ENCODE data around the gene ECI2. TPM values are rescaled to one million over a fixed set of nuclear protein-coding genes. Genes with fewer than 3 reads are reported as not detected.

ECI2 gene
- total and polyA plus RNA-seq, 11 donors, result 120 to 192 (median 145) TPM

DNA sequence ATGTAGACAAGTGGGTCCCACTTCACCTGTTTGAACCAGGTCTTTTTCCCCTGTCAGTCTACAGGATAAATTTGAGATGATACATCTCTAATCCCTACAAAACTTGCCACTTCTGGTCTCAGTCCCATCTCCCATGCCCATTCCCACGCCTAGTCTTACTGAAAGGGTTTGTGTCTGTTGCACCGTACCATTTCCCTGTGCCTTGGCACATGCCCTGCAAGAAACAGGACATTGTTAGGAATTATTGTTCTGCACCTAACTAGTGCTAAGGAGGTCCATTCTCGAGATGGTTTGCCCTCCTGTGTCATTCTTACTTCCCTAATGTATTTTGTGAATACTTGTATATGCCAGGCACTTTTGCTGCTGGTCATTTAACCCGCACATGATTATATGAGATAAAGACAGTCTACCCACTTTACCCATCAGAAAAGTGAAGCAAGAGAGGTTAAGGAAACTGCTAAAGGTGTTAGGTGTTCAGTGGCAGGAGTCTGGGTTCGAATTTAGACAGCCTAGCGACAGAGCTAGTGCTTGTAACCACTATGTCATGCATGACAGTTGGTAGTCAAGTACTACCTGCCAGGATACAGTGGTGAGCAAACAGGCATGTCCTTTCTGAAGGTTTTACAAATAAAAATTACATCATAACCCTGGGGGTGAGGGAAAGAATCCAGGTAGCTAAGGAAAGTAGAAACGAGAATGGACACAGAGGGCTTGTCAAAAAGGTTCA lies 69.2 kb downstream of the ECI2 start:
- ATAC-seq (no peak), DNase-seq (no peak)
- 73 to 80% (median 80%) methylated on average over 7 of the region's 7 CpGs for WGBS, 4 donors
- Histone ChIP-seq H3K4me1 (no peaks in the 10 kb centered on the region), H3K27me3 (no peaks in the 10 kb centered on the region), H3K36me3 (peaks cover 0 to 52% (median 45%) of the 10 kb centered on the region in 9 donors), H3K9me3 (no peaks in the 10 kb centered on the region), H3K27ac (no peak overlapping the region), H3K4me3 (no peak overlapping the region)
- TF ChIP-seq, protein P1, sequence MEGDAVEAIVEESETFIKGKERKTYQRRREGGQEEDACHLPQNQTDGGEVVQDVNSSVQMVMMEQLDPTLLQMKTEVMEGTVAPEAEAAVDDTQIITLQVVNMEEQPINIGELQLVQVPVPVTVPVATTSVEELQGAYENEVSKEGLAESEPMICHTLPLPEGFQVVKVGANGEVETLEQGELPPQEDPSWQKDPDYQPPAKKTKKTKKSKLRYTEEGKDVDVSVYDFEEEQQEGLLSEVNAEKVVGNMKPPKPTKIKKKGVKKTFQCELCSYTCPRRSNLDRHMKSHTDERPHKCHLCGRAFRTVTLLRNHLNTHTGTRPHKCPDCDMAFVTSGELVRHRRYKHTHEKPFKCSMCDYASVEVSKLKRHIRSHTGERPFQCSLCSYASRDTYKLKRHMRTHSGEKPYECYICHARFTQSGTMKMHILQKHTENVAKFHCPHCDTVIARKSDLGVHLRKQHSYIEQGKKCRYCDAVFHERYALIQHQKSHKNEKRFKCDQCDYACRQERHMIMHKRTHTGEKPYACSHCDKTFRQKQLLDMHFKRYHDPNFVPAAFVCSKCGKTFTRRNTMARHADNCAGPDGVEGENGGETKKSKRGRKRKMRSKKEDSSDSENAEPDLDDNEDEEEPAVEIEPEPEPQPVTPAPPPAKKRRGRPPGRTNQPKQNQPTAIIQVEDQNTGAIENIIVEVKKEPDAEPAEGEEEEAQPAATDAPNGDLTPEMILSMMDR (IDR thresholded peaks at IDR 0.05), result no peak
- TF ChIP-seq POLR2A (IDR thresholded peaks at IDR 0.05), result no peak
- intact Hi-C loops (cut with DNase I), result loop anchor here in 1 of 10 donors (10.0 kb wide), 1 partner anchor 59 kb away; no protein-coding TSS in a partner anchor

Other genes starting within 250 kb of the ECI2 start
- gene FAM217A, start 56.4 kb downstream of the ECI2 start, total RNA-seq, result not detected
- gene FAM217A, start 56.4 kb downstream of the ECI2 start, polyA plus RNA-seq, result not detected

Measured in heart left ventricle (tissue), 16 donors.